B cell (primary cell): ENCODE data around the gene POMP.

Experiments
- CTCF ChIP-seq: fragments of 200-600 bp; IDR thresholded peaks from one replicate; pipeline ENCODE4 v1.8.0; 2022; ENCODE audit warnings: antibody characterized with exemption, mild to moderate bottlenecking
- EZH2 ChIP-seq: IDR thresholded peaks from 2 replicates; pipeline ENCODE4 v1.6.1; 2012; ENCODE audit warnings: borderline replicate concordance, low read depth, mild to moderate bottlenecking, moderate library complexity, low read length; ENCODE audit not compliant: insufficient read depth, poor library complexity, severe bottlenecking

DNA sequence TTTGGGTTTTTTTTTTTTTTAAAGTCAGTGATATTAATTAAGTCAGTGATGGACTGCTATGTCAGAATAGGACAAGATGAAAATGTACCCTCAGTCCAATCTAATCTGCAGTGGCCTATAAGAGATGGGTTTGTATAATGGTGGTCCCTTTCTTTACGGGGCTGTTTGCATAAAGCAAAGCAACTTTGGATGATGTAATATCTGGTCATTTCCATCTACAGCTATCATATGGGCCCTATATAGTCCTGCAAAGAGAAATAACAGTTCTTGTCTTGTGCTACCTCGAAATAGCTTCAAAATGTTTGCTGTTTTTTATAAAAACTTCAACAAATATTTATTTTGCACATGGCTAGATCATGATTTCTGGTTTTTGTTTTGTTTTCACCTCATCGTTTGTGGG lies 20.2 kb upstream of the POMP start:
- TF ChIP-seq CTCF (no peak), EZH2 (no peak)
